ENCODE results near the gene BTD.

- TF ChIP-seq FOXM1 (IDR thresholded peaks at IDR 0.05; ENCODE audit: borderline replicate concordance) (no peak), SUZ12 (IDR thresholded peaks at IDR 0.05) (no peak), HDGF (IDR thresholded peaks at IDR 0.05; ENCODE audit: borderline replicate concordance) (no peak)
Observed at GRCh38 chr3:15611018-15611417, 9.5 kb downstream of the BTD start.
